CD14-positive monocyte (primary cell): ENCODE results near the gene IGF2R. TPM values are rescaled to one million over a fixed set of nuclear protein-coding genes. Genes with fewer than 3 reads are reported as not detected.

Experiments
- DNase-seq, 3 donors: peaks; one replicate each; pipeline ENCODE4 v3.0.0-alpha.2; 2011 to 2022
- H2AFZ ChIP-seq: 2 replicates; pipeline ENCODE4 v1.6.0; 2012; ENCODE audit warnings: mild to moderate bottlenecking, low read depth, low read length, inconsistent platforms; ENCODE audit not compliant: insufficient read depth, poor library complexity, severe bottlenecking
- H3K27ac ChIP-seq, 2 donors: 1 replicate in 1 of 2; 2 replicates in 1 of 2; pipeline ENCODE4 v1.5.1; 2012 to 2013; ENCODE audit warnings: low read length in 2 of 2, control low read depth in 1 of 2, inconsistent platforms in 1 of 2, low read depth in 1 of 2, mild to moderate bottlenecking in 1 of 2
- H3K27me3 ChIP-seq, 2 donors: one replicate each; pipeline versions ENCODE4 v1.6.0 to v1.6.1; 2011 to 2013; ENCODE audit warnings: low read length in 2 of 2; ENCODE audit not compliant: control insufficient read depth in 2 of 2, insufficient read depth in 2 of 2
- H3K36me3 ChIP-seq, 2 donors: replicated peaks in 1 of 2; 1 replicate in 1 of 2; 2 replicates in 1 of 2; pipeline versions ENCODE4 v1.5.1 to v1.6.1; 2012 to 2013; ENCODE audit warnings: low read length in 2 of 2, control low read depth in 1 of 2, inconsistent platforms in 1 of 2, mild to moderate bottlenecking in 1 of 2; ENCODE audit not compliant: insufficient read depth in 2 of 2, control insufficient read depth in 1 of 2
- H3K4me1 ChIP-seq, 2 donors: 1 replicate in 1 of 2; 2 replicates in 1 of 2; pipeline versions ENCODE4 v1.5.1 to v1.6.1; 2012 to 2013; ENCODE audit warnings: low read length in 2 of 2, control low read depth in 1 of 2, inconsistent platforms in 1 of 2, mild to moderate bottlenecking in 1 of 2, moderate library complexity in 1 of 2; ENCODE audit not compliant: insufficient read depth in 2 of 2, control insufficient read depth in 1 of 2
- H3K4me2 ChIP-seq: replicated peaks from 2 replicates; pipeline ENCODE3; 2012; ENCODE audit warnings: low read length, moderate library complexity, mild to moderate bottlenecking; ENCODE audit not compliant: poor library complexity, severe bottlenecking; ENCODE audit errors: extremely low read depth
- H3K4me3 ChIP-seq, 3 experiments: fragments of 200-600 bp in 1 of 3; sonication (generic) in 1 of 3; replicated peaks in 1 of 3; 1 replicate in 2 of 3; 2 replicates in 1 of 3; pipeline ENCODE4 v1.5.1; 2011 to 2013; ENCODE audit warnings: low read length in 3 of 3, mild to moderate bottlenecking in 3 of 3, control low read depth in 2 of 3, low read depth in 2 of 3, inconsistent platforms in 1 of 3, moderate library complexity in 1 of 3
- H3K79me2 ChIP-seq: 2 replicates; pipeline ENCODE4 v1.6.0; 2012; ENCODE audit warnings: mild to moderate bottlenecking, control low read depth, inconsistent platforms, low read length, moderate library complexity; ENCODE audit not compliant: insufficient read depth
- H3K9ac ChIP-seq: 2 replicates; pipeline ENCODE4 v1.6.0; 2017; ENCODE audit warnings: low read length, mild to moderate bottlenecking; ENCODE audit not compliant: insufficient read depth, poor library complexity, severe bottlenecking
- H3K9me3 ChIP-seq, 2 donors: replicated peaks in 1 of 2; 1 replicate in 1 of 2; 2 replicates in 1 of 2; pipeline versions ENCODE4 v1.5.1 to v1.6.1; 2012 to 2013; ENCODE audit warnings: low read length in 2 of 2, control low read depth in 1 of 2; ENCODE audit not compliant: control insufficient read depth in 1 of 2, insufficient read depth in 1 of 2
- H4K20me1 ChIP-seq: 2 replicates; pipeline ENCODE4 v1.6.0; 2012; ENCODE audit warnings: mild to moderate bottlenecking, low read length, control low read depth, moderate library complexity; ENCODE audit not compliant: insufficient read depth
- H3K27ac Mint-ChIP-seq, 7 donors: one replicate each; pipeline ENCODE4 v1.8.0; 2020; ENCODE audit warnings: mild to moderate bottlenecking in 7 of 7, mixed read lengths in 7 of 7, moderate library complexity in 6 of 7, inconsistent platforms in 2 of 7
- H3K27me3 Mint-ChIP-seq, 3 donors: one replicate each; pipeline ENCODE4 v1.8.0; 2021 to 2022; ENCODE audit warnings: low read depth in 3 of 3, mild to moderate bottlenecking in 3 of 3, mixed read lengths in 3 of 3, moderate library complexity in 3 of 3, inconsistent platforms in 1 of 3
- H3K36me3 Mint-ChIP-seq, 2 donors: one replicate each; pipeline ENCODE4 v1.8.0; 2020; ENCODE audit warnings: mixed read lengths in 2 of 2, inconsistent platforms in 1 of 2, mild to moderate bottlenecking in 1 of 2
- H3K4me1 Mint-ChIP-seq: one replicate; pipeline ENCODE4 v1.8.0; 2020; ENCODE audit warnings: mild to moderate bottlenecking, mixed read lengths
- H3K4me3 Mint-ChIP-seq, 2 donors: one replicate each; pipeline ENCODE4 v1.8.0; 2020; ENCODE audit warnings: mild to moderate bottlenecking in 2 of 2, mixed read lengths in 2 of 2, moderate library complexity in 1 of 2
- H3K9me3 Mint-ChIP-seq, 7 donors: one replicate each; pipeline ENCODE4 v1.8.0; 2020 to 2022; ENCODE audit warnings: mixed read lengths in 7 of 7, mild to moderate bottlenecking in 6 of 7, moderate library complexity in 6 of 7, inconsistent platforms in 2 of 7
- WGBS: methylation state at CpG from one replicate; pipeline ENCODE4 v1.1.5; 2013; ENCODE audit warnings: missing lambda C conversion rate; ENCODE audit not compliant: insufficient coverage; 5-methylcytosine and 5-hydroxymethylcytosine counted together
- intact Hi-C, 2 donors: fragments of 100-400 bp; cut with micrococcal nuclease; formaldehyde crosslinking; loops; one replicate each; pipeline versions ENCODE4 v1.15.0 to v1.15.1; 2023
- polyA plus RNA-seq, 3 donors: library from polyadenylated mRNA; depleted of rRNA in 1 of 3; unstranded in 2 of 3; stranded (reverse) in 1 of 3; fragments of 300-500 nt in 2 of 3; fragments of >200 nt in 1 of 3; fragmentation: Illumina TruSeq in 2 of 3; gene quantifications; 1 replicate in 2 of 3; 2 replicates in 1 of 3; pipeline ENCODE4 v1.2.3, GENCODE V29; 2012 to 2021
- TF ChIP-seq, protein P1 (sequence below): fragments of 200-600 bp; IDR thresholded peaks from one replicate; pipeline ENCODE4 v1.8.0; 2022; ENCODE audit warnings: antibody characterized with exemption, mild to moderate bottlenecking

The IGF2R gene
- polyA plus RNA-seq, 3 donors = 6.9 to 44.8 (median 8.2) TPM

- H3K79me2 ChIP-seq = no peaks in the 10 kb centered on the region
- no peak overlapping the region for H2AFZ ChIP-seq
- H3K4me3 ChIP-seq = no peak overlapping the region
- no peak overlapping the region for H3K4me3 Mint-ChIP-seq
- H3K9ac ChIP-seq = no peak overlapping the region
- H4K20me1 ChIP-seq = no peaks in the 10 kb centered on the region
- H3K9me3 Mint-ChIP-seq = peaks cover 11 to 19% (median 16%) of the 10 kb centered on the region in 7 donors
- H3K4me1 Mint-ChIP-seq = peaks cover 28% of the 10 kb centered on the region
- H3K4me1 ChIP-seq = peaks cover 18 to 21% of the 10 kb centered on the region in 2 donors
- no peak for DNase-seq
- peak overlapping the region in 1 of 7 donors; percentile 21 for H3K27ac Mint-ChIP-seq
- 95% methylated on average over 4 of the region's 6 CpGs for WGBS
- peaks cover 14 to 37% (median 33%) of the 10 kb centered on the region in 3 donors for H3K27me3 Mint-ChIP-seq
- H3K27me3 ChIP-seq = peaks cover 4 to 14% of the 10 kb centered on the region in 2 donors
- TF ChIP-seq, protein P1, sequence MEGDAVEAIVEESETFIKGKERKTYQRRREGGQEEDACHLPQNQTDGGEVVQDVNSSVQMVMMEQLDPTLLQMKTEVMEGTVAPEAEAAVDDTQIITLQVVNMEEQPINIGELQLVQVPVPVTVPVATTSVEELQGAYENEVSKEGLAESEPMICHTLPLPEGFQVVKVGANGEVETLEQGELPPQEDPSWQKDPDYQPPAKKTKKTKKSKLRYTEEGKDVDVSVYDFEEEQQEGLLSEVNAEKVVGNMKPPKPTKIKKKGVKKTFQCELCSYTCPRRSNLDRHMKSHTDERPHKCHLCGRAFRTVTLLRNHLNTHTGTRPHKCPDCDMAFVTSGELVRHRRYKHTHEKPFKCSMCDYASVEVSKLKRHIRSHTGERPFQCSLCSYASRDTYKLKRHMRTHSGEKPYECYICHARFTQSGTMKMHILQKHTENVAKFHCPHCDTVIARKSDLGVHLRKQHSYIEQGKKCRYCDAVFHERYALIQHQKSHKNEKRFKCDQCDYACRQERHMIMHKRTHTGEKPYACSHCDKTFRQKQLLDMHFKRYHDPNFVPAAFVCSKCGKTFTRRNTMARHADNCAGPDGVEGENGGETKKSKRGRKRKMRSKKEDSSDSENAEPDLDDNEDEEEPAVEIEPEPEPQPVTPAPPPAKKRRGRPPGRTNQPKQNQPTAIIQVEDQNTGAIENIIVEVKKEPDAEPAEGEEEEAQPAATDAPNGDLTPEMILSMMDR = no peak
- no peak overlapping the region for H3K27ac ChIP-seq
- H3K36me3 ChIP-seq = no peaks in the 10 kb centered on the region
- peaks cover 4 to 6% of the 10 kb centered on the region in 2 donors for H3K36me3 Mint-ChIP-seq
- H3K9me3 ChIP-seq = peaks cover 14 to 16% of the 10 kb centered on the region in 2 donors
- intact Hi-C loops = loop anchor here in 1 of 2 donors (5.0 kb wide), 1 partner anchor 43 kb away; no protein-coding TSS in a partner anchor
- no peak overlapping the region for H3K4me2 ChIP-seq
Measured at GRCh38 chr6:159939591-159940016, 29.3 kb upstream of the IGF2R start.

DNA sequence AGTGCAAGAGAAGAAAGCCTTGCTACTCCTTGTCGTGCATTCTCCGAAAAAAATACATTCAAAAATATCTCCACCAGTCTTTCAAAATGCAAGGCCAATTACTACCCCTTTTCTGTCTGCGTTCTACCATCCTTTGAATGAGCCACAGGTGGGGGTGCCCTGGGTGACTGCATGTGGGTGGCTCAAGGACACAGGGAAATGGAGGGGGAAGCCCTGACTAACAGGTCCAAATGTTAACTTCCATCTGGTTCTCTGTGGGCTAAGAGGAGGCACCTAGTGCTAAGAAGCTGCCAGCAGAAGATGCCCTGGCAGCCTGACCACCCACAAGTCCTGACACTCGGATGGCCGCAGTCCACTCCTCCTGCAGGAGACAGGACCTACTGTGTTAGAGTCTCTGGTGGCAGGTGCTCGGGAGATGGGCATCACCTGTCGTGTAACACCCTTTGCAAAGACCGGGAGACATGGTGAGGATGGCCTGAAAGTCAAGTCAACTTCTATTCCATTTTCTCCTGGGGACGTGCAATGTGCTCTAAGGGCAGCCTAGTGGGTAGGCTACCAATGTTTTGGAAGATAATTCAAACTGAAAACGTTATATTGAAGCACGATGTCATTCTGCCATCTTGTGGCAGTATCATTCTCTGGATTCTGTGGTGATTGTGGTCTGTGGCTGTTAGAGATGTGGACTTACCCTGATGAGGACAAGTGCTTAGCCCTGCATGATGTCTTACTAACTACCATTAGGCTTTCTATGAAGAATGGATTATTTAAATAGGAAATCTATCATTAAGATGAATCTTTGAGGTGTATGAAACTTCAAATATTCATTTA is 27.4 kb upstream of the IGF2R start:
- no peak overlapping the region for H3K27ac Mint-ChIP-seq
- H3K4me3 Mint-ChIP-seq = no peak overlapping the region
- TF ChIP-seq, protein P1 = peak; percentile 46

More for the DNA sequence above, 27.4 kb upstream of the IGF2R start:
- H3K4me2 ChIP-seq = no peak overlapping the region
- H3K4me1 Mint-ChIP-seq = peaks cover 28% of the 10 kb centered on the region
- peaks cover 13 to 19% of the 10 kb centered on the region in 2 donors for H3K9me3 ChIP-seq
- H3K27me3 ChIP-seq = peaks cover 0 to 3% of the 10 kb centered on the region in 2 donors
- intact Hi-C loops = loop anchor here in 1 of 2 donors (5.0 kb wide), 1 partner anchor 41 kb away; no protein-coding TSS in a partner anchor
- no peak overlapping the region for H3K27ac ChIP-seq
- peaks cover 18 to 25% of the 10 kb centered on the region in 2 donors for H3K4me1 ChIP-seq
- no peaks in the 10 kb centered on the region for H3K79me2 ChIP-seq
- no peak overlapping the region for H2AFZ ChIP-seq
- H3K4me3 ChIP-seq = no peak overlapping the region
- H3K36me3 ChIP-seq = no peaks in the 10 kb centered on the region
- H3K9ac ChIP-seq = no peak overlapping the region
- peaks cover 9 to 27% (median 23%) of the 10 kb centered on the region in 3 donors for H3K27me3 Mint-ChIP-seq
- H3K36me3 Mint-ChIP-seq = peaks cover 11% of the 10 kb centered on the region in 2 donors
- peak; percentile 36 to 50 (median 49) for DNase-seq
- 91% methylated on average over 5 of the region's 11 CpGs for WGBS
- H4K20me1 ChIP-seq = no peaks in the 10 kb centered on the region
- H3K9me3 Mint-ChIP-seq = peaks cover 11 to 20% (median 18%) of the 10 kb centered on the region in 7 donors
